ENCODE results near the gene WAPL. TPM values are rescaled to one million over a fixed set of nuclear protein-coding genes. Genes with fewer than 3 reads are reported as not detected.
"Not testable (repeated sequence)": the region's sequence is repeated elsewhere in the genome, so short reads cannot be mapped to it uniquely, and the experiment has no call there.

WAPL gene
- total RNA-seq, 6 experiments from 2014 or later, result 13.4 to 21.3 (median 18.8) TPM

GRCh38 chr10:86391986-86392722 lies 129.4 kb downstream of the WAPL start:
- intact Hi-C loops (cut with DNase I), result loop anchor here in 1 of 2 donors (5.0 to 10.0 kb wide), 2 partner anchors 143 to 195 kb away; no protein-coding TSS in a partner anchor
- 64% methylated on average over 4 of the region's 12 CpGs for WGBS (ENCODE audit: insufficient coverage, low coverage, low lambda C conversion rate, missing lambda C conversion rate)

GRCh38 chr10:86391236-86391840 lies 130.3 kb downstream of the WAPL start:
- Histone ChIP-seq H3K27me3 (no peaks in the 10 kb centered on the region), H3K9me3 (no peaks in the 10 kb centered on the region), H3K4me3 (no peak overlapping the region), H3K4me1 (no peaks in the 10 kb centered on the region), H3K36me3 (no peaks in the 10 kb centered on the region), H3K27ac (no peak overlapping the region)
- intact Hi-C loops (cut with DNase I), result loop anchor here in 1 of 2 donors (5.0 to 10.0 kb wide), 2 partner anchors 143 to 196 kb away; no protein-coding TSS in a partner anchor
- DNase-seq, result peak in 1 of 3 donors; percentile 34
- TF ChIP-seq CTCF (IDR thresholded peaks at IDR 0.05) (no peak), POLR2A (IDR thresholded peaks at IDR 0.05) (no peak)
- WGBS (ENCODE audit: insufficient coverage, low coverage, low lambda C conversion rate, missing lambda C conversion rate), result 77% methylated on average over 5 of the region's 8 CpGs
- ATAC-seq, result no peak

More at GRCh38 chr10:86391986-86392722, 129.4 kb downstream of the WAPL start:
- TF ChIP-seq POLR2A (IDR thresholded peaks at IDR 0.05), result no peak
- TF ChIP-seq CTCF (IDR thresholded peaks at IDR 0.05), result no peak
- DNase-seq, result peak in 1 of 3 donors; percentile 24
- H3K27ac ChIP-seq, result no peak overlapping the region
- no peaks in the 10 kb centered on the region for H3K27me3 ChIP-seq
- H3K4me3 ChIP-seq, result no peak overlapping the region
- no peaks in the 10 kb centered on the region for H3K36me3 ChIP-seq
- no peak for ATAC-seq
- no peaks in the 10 kb centered on the region for H3K4me1 ChIP-seq
- H3K9me3 ChIP-seq, result no peaks in the 10 kb centered on the region

GRCh38 chr10:86390337-86391120 lies 131.1 kb downstream of the WAPL start:
- intact Hi-C loops (cut with DNase I), result loop anchor here in 1 of 2 donors (5.0 to 10.0 kb wide), 2 partner anchors 144 to 197 kb away; no protein-coding TSS in a partner anchor
- H3K27me3 ChIP-seq, result no peaks in the 10 kb centered on the region
- 55% methylated on average over 5 of the region's 14 CpGs for WGBS (ENCODE audit: insufficient coverage, low coverage, low lambda C conversion rate, missing lambda C conversion rate)
- no peaks in the 10 kb centered on the region for H3K4me1 ChIP-seq
- no peaks in the 10 kb centered on the region for H3K9me3 ChIP-seq
- ATAC-seq, result no peak
- peak in 1 of 3 donors; percentile 36 for DNase-seq
- TF ChIP-seq POLR2A (IDR thresholded peaks at IDR 0.05) (no peak), CTCF (IDR thresholded peaks at IDR 0.05) (no peak)
- H3K27ac ChIP-seq, result no peak overlapping the region
- H3K4me3 ChIP-seq, result no peak overlapping the region
- no peaks in the 10 kb centered on the region for H3K36me3 ChIP-seq

- WGBS (ENCODE audit: insufficient coverage, low coverage, low lambda C conversion rate, missing lambda C conversion rate), result 47% methylated on average over 13 of the region's 53 CpGs
- ATAC-seq, result peak; percentile 85 to 95 (median 92)
Observed at GRCh38 chr10:86389441-86390193, 132.0 kb downstream of the WAPL start.

GRCh38 chr10:86389109-86389440 lies 132.5 kb downstream of the WAPL start:
- intact Hi-C loops (cut with DNase I); H3K36me3 ChIP-seq; H3K27ac ChIP-seq; ATAC-seq; DNase-seq; H3K9me3 ChIP-seq; H3K27me3 ChIP-seq; H3K4me1 ChIP-seq: not testable (repeated sequence)
- WGBS (ENCODE audit: insufficient coverage, low coverage, low lambda C conversion rate, missing lambda C conversion rate), result 43% methylated on average over 8 of the region's 12 CpGs
- H3K4me3 ChIP-seq, result peak overlapping the region; percentile 21 to 45 (median 26)

More at GRCh38 chr10:86389441-86390193, 132.0 kb downstream of the WAPL start:
- no peaks in the 10 kb centered on the region for H3K4me1 ChIP-seq
- no peaks in the 10 kb centered on the region for H3K36me3 ChIP-seq
- peak in 2 of 3 donors; percentile 55 to 66 for DNase-seq
- H3K4me3 ChIP-seq, result peak overlapping the region; percentile 21 to 45 (median 26)
- no peaks in the 10 kb centered on the region for H3K27me3 ChIP-seq
- intact Hi-C loops (cut with DNase I), result loop anchor here in 1 of 2 donors (5.0 to 10.0 kb wide), 2 partner anchors 145 to 198 kb away; no protein-coding TSS in a partner anchor
- no peak overlapping the region for H3K27ac ChIP-seq
- no peaks in the 10 kb centered on the region for H3K9me3 ChIP-seq
- no peak for TF ChIP-seq POLR2A (IDR thresholded peaks at IDR 0.05)
- TF ChIP-seq CTCF (IDR thresholded peaks at IDR 0.05), result no peak

All from right lobe of liver (tissue), 6 donors.